PC-9 (cell line): ENCODE measurements around the gene DDX49. TPM values are rescaled to one million over a fixed set of nuclear protein-coding genes. Genes with fewer than 3 reads are reported as not detected.

Experiments
- BruUV-seq: library from RNA; stranded (reverse); fragments of 400-500 nt; replicated peaks from 2 replicates; lab custom pipeline; 2021; lab: Mats Ljungman, UMichigan
- CTCF ChIA-PET: fragments of 300-600 bp; sonication (Branson Sonifier 250); formaldehyde crosslinking; loops from one replicate; lab custom pipeline; 2022; ENCODE audit warnings: antibody characterized with exemption; lab: Charles Lee
- POLR2A ChIA-PET: fragments of 300-600 bp; sonication (Branson Sonifier 250); formaldehyde crosslinking; loops from one replicate; lab custom pipeline; 2022; ENCODE audit warnings: antibody characterized with exemption; ENCODE audit not compliant: unreplicated experiment; lab: Charles Lee
- DNase-seq, 2 experiments: peaks; one replicate each; pipeline versions ENCODE4 v3.0.0 to v3.0.0-alpha.2; 2015 to 2022; ENCODE audit warnings: mixed read lengths in 1 of 2
- H2AFZ ChIP-seq: fragments of 200-600 bp; sonication (generic); 2 replicates; pipeline ENCODE4 v1.8.1; 2017; ENCODE audit warnings: antibody characterized with exemption
- H3F3A ChIP-seq: fragments of 200-600 bp; sonication (generic); 2 replicates; pipeline ENCODE4 v1.8.1; 2017; ENCODE audit warnings: antibody characterized with exemption, mild to moderate bottlenecking, low read depth; ENCODE audit not compliant: insufficient read depth
- H3K27ac ChIP-seq: fragments of 200-600 bp; sonication (generic); 2 replicates; pipeline ENCODE4 v1.6.1; 2016; ENCODE audit warnings: mixed run types
- H3K27me3 ChIP-seq: fragments of 200-600 bp; sonication (generic); 2 replicates; pipeline ENCODE4 v1.6.1; 2016; ENCODE audit warnings: low read depth, mixed run types; ENCODE audit not compliant: insufficient read depth
- H3K36me3 ChIP-seq: fragments of 200-600 bp; sonication (generic); 2 replicates; pipeline ENCODE4 v1.6.1; 2016; ENCODE audit warnings: low read depth, mixed run types
- H3K4me1 ChIP-seq: fragments of 200-600 bp; sonication (generic); replicated peaks from 2 replicates; pipeline ENCODE4 v1.6.1; 2016; ENCODE audit warnings: mixed run types; ENCODE audit not compliant: insufficient read depth
- H3K4me2 ChIP-seq: fragments of 200-600 bp; sonication (generic); 2 replicates; pipeline ENCODE4 v1.6.1; 2017; ENCODE audit warnings: mixed run types
- H3K4me3 ChIP-seq: fragments of 200-600 bp; sonication (generic); 2 replicates; pipeline ENCODE4 v1.6.1; 2016; ENCODE audit warnings: mixed run types
- H3K79me2 ChIP-seq: fragments of 200-600 bp; sonication (generic); 2 replicates; pipeline ENCODE4 v1.6.1; 2017; ENCODE audit warnings: low read depth, mixed run types
- H3K9me2 ChIP-seq: fragments of 200-600 bp; sonication (generic); 2 replicates; pipeline ENCODE4 v1.8.1; 2017; ENCODE audit warnings: mild to moderate bottlenecking; ENCODE audit not compliant: insufficient read depth
- H3K9me3 ChIP-seq: fragments of 200-600 bp; sonication (generic); 2 replicates; pipeline ENCODE4 v1.8.1; 2016; ENCODE audit warnings: low read depth; ENCODE audit not compliant: insufficient read depth
- H4K20me1 ChIP-seq: fragments of 200-600 bp; sonication (generic); 2 replicates; pipeline ENCODE4 v1.8.1; 2017; ENCODE audit not compliant: insufficient read depth
- CTCF ChIP-seq: fragments of 200-600 bp; sonication (generic); conservative IDR thresholded peaks from 2 replicates; pipeline ENCODE4 v1.6.1; 2017; ENCODE audit warnings: mixed run types, antibody characterized with exemption, mild to moderate bottlenecking, moderate library complexity
- EZH2 ChIP-seq: fragments of 200-600 bp; sonication (generic); IDR thresholded peaks from 2 replicates; pipeline ENCODE4 v1.8.0; 2017; ENCODE audit warnings: antibody characterized with exemption, low read depth
- intact Hi-C: fragments of 100-400 bp; cut with micrococcal nuclease; formaldehyde crosslinking; loops from one replicate; pipeline ENCODE4 v1.10.0; 2022; ENCODE audit not compliant: unreplicated experiment
- total RNA-seq: library from RNA; stranded (reverse); gene quantifications from 2 replicates; pipeline ENCODE4 v1.2.3, GENCODE V29; 2021

DDX49 gene
- total RNA-seq, 1 experiment from 2014 or later: 41.2 TPM

GRCh38 chr19:18955042-18955441 lies 35.5 kb downstream of the DDX49 start:
- H3K9me3 ChIP-seq: no peaks in the 10 kb centered on the region
- intact Hi-C loops: no loop called here
- no peaks in the 10 kb centered on the region for H3K9me2 ChIP-seq
- DNase-seq: no peak
- BruUV-seq: no TSS peak
- H3K27ac ChIP-seq: no peak overlapping the region
- no peak overlapping the region for H3K4me2 ChIP-seq
- no peak overlapping the region for H2AFZ ChIP-seq
- no peaks in the 10 kb centered on the region for H3K27me3 ChIP-seq
- POLR2A ChIA-PET: no interaction called here
- peaks cover 45% of the 10 kb centered on the region for H3F3A ChIP-seq
- no peaks in the 10 kb centered on the region for H3K79me2 ChIP-seq
- TF ChIP-seq EZH2 (no peak), CTCF (no peak)
- no peaks in the 10 kb centered on the region for H4K20me1 ChIP-seq
- H3K4me3 ChIP-seq: no peak overlapping the region
- CTCF ChIA-PET: no interaction called here
- no peaks in the 10 kb centered on the region for H3K36me3 ChIP-seq
- peaks cover 31% of the 10 kb centered on the region for H3K4me1 ChIP-seq

GRCh38 chr19:18960370-18960769 lies 40.9 kb downstream of the DDX49 start:
- intact Hi-C loops: no loop called here
- ChIA-PET POLR2A (no interaction called here), CTCF (no interaction called here)
- Histone ChIP-seq H3K27me3 (no peaks in the 10 kb centered on the region), H3K4me2 (no peak overlapping the region), H3K4me3 (no peak overlapping the region), H4K20me1 (no peaks in the 10 kb centered on the region), H3K4me1 (no peaks in the 10 kb centered on the region), H3K27ac (no peak overlapping the region), H3F3A (peaks cover 8% of the 10 kb centered on the region; the same call in 1 of the 2 replicates), H3K9me2 (no peaks in the 10 kb centered on the region), H3K36me3 (no peaks in the 10 kb centered on the region), H3K9me3 (no peaks in the 10 kb centered on the region), H3K79me2 (no peaks in the 10 kb centered on the region), H2AFZ (no peak overlapping the region)
- no TSS peak for BruUV-seq
- TF ChIP-seq CTCF: no peak
- TF ChIP-seq EZH2: no peak
- DNase-seq: no peak

GRCh38 chr19:18961767-18962620 lies 42.5 kb downstream of the DDX49 start:
- H4K20me1 ChIP-seq: no peaks in the 10 kb centered on the region
- BruUV-seq: no TSS peak
- ChIA-PET CTCF (no interaction called here), POLR2A (no interaction called here)
- no peak overlapping the region for H3K27ac ChIP-seq
- H3F3A ChIP-seq: peaks cover 15% of the 10 kb centered on the region; the same call in 1 of the 2 replicates
- no peak overlapping the region for H3K4me3 ChIP-seq
- no peak overlapping the region for H3K4me2 ChIP-seq
- H3K9me2 ChIP-seq: no peaks in the 10 kb centered on the region
- H3K27me3 ChIP-seq: no peaks in the 10 kb centered on the region
- H3K36me3 ChIP-seq: no peaks in the 10 kb centered on the region
- intact Hi-C loops: no loop called here
- no peak for DNase-seq
- no peak overlapping the region for H2AFZ ChIP-seq
- H3K4me1 ChIP-seq: peaks cover under 1% of the 10 kb centered on the region; the same call in 1 of the 2 replicates
- no peak for TF ChIP-seq EZH2
- TF ChIP-seq CTCF: no peak
- no peaks in the 10 kb centered on the region for H3K9me3 ChIP-seq
- no peaks in the 10 kb centered on the region for H3K79me2 ChIP-seq
